Type B pancreatic cell (in vitro differentiated cells): Measurements from ENCODE around the gene TSC2. TPM values are rescaled to one million over a fixed set of nuclear protein-coding genes. Genes with fewer than 3 reads are reported as not detected.
"Not testable (repeated sequence)": the region's sequence is repeated elsewhere in the genome, so short reads cannot be mapped to it uniquely, and the experiment has no call there.

ENCODE experiments used
- DNase-seq: peaks from one replicate; pipeline ENCODE4 v3.0.0; 2021; ENCODE audit warnings: mixed read lengths; ENCODE audit not compliant: unreplicated experiment; ENCODE audit errors: extremely low spot score
- H3K27ac Mint-ChIP-seq: 2 replicates; pipeline ENCODE4 v1.8.0; 2021; ENCODE audit warnings: mild to moderate bottlenecking, mixed read lengths
- H3K27me3 Mint-ChIP-seq: 2 replicates; pipeline ENCODE4 v1.8.0; 2021; ENCODE audit warnings: mixed read lengths
- H3K36me3 Mint-ChIP-seq: 2 replicates; pipeline ENCODE4 v1.8.0; 2021; ENCODE audit warnings: mixed read lengths
- H3K4me1 Mint-ChIP-seq: one replicate; pipeline ENCODE4 v1.8.0; 2021; ENCODE audit warnings: mixed read lengths; ENCODE audit not compliant: unreplicated experiment
- H3K4me3 Mint-ChIP-seq: 2 replicates; pipeline ENCODE4 v1.8.0; 2021; ENCODE audit warnings: mild to moderate bottlenecking, mixed read lengths
- H3K9me3 Mint-ChIP-seq: 2 replicates; pipeline ENCODE4 v1.8.0; 2021; ENCODE audit warnings: mixed read lengths
- CTCF ChIP-seq: fragments of 200-600 bp; sonication (generic); conservative IDR thresholded peaks from 2 replicates; pipeline ENCODE4 v1.5.0; 2021; ENCODE audit warnings: antibody characterized with exemption, mild to moderate bottlenecking
- total RNA-seq: library from RNA; stranded (reverse); gene quantifications from 2 replicates; pipeline ENCODE4 v1.2.1, GENCODE V29; 2021; ENCODE audit warnings: low replicate concordance

The TSC2 gene
- total RNA-seq, 1 donor from 2014 or later: 208 TPM

GRCh38 chr16:2030036-2030435 lies 17.7 kb upstream of the TSC2 start:
- H3K4me3 Mint-ChIP-seq: no peak overlapping the region
- no peaks in the 10 kb centered on the region for H3K9me3 Mint-ChIP-seq

DNA sequence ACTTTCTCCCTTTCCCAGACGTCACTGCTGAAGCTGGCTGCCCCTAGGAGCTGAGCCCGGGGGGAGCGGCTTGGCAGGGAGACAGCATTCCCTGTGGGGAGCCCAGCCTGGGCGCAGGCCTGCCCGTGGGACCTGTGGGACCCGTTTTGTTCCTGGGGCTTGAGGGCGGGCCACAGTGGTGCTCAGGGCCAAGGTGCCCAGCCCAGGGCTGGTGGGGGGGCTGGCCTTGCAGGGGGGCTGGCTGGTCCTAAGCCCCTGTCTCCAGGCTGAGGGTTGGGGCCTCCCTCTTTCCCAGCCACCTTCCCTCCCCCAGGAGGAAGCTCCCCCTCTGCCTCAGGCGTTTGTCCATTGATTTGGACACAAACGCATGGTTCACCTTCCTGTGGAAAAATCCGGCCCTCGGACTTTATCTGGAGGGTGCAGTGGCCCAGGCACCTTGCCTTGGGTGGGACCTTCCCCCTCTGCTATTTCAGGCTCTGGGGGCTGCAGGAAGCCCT lies 16.7 kb upstream of the TSC2 start:
- H3K4me3 Mint-ChIP-seq: no peak overlapping the region
- peaks cover 4% of the 10 kb centered on the region for H3K4me1 Mint-ChIP-seq
- no peak overlapping the region for H3K27ac Mint-ChIP-seq
- peaks cover 8% of the 10 kb centered on the region for H3K27me3 Mint-ChIP-seq
- peak; percentile 64 for DNase-seq
- TF ChIP-seq CTCF: no peak
- H3K9me3 Mint-ChIP-seq: no peaks in the 10 kb centered on the region
- H3K36me3 Mint-ChIP-seq: no peaks in the 10 kb centered on the region

More at GRCh38 chr16:2030036-2030435, 17.7 kb upstream of the TSC2 start:
- no peak for DNase-seq
- H3K27ac Mint-ChIP-seq: no peak overlapping the region
- peaks cover 4% of the 10 kb centered on the region for H3K4me1 Mint-ChIP-seq
- no peak for TF ChIP-seq CTCF
- no peaks in the 10 kb centered on the region for H3K36me3 Mint-ChIP-seq
- H3K27me3 Mint-ChIP-seq: peaks cover 11% of the 10 kb centered on the region

GRCh38 chr16:2032285-2033056 lies 15.3 kb upstream of the TSC2 start:
- Mint-ChIP-seq H3K36me3 (no peaks in the 10 kb centered on the region), H3K4me1 (peaks cover 3% of the 10 kb centered on the region), H3K4me3 (no peak overlapping the region), H3K9me3 (no peaks in the 10 kb centered on the region), H3K27me3 (peaks cover 6% of the 10 kb centered on the region), H3K27ac (no peak overlapping the region)
- DNase-seq: peak; percentile 66
- no peak for TF ChIP-seq CTCF

- no peak for DNase-seq
- no peak for TF ChIP-seq CTCF
- H3K36me3 Mint-ChIP-seq: no peaks in the 10 kb centered on the region
- peak overlapping the region; percentile 26 for H3K27ac Mint-ChIP-seq
- H3K27me3 Mint-ChIP-seq: peaks cover 3% of the 10 kb centered on the region
- H3K9me3 Mint-ChIP-seq: no peaks in the 10 kb centered on the region
- H3K4me3 Mint-ChIP-seq: no peak overlapping the region
- no peaks in the 10 kb centered on the region for H3K4me1 Mint-ChIP-seq
Measured at GRCh38 chr16:2033057-2033908, 14.5 kb upstream of the TSC2 start.

- not testable (repeated sequence) for H3K4me3 Mint-ChIP-seq, H3K36me3 Mint-ChIP-seq, H3K27me3 Mint-ChIP-seq, H3K4me1 Mint-ChIP-seq, DNase-seq, H3K9me3 Mint-ChIP-seq
- peak overlapping the region; percentile 26 for H3K27ac Mint-ChIP-seq
Measured at GRCh38 chr16:2033909-2034695, 13.7 kb upstream of the TSC2 start.
